H54 (cell line): ENCODE data around the gene APLF.
A peak's percentile ranks its signal among the peaks of the same experiment; 100 is the strongest.

Source experiments
- DNase-seq: peaks from one replicate; pipeline ENCODE4 v3.0.0; 2011; ENCODE audit warnings: low spot score, mixed read lengths; ENCODE audit not compliant: insufficient read length
- FAIRE-seq: peaks from 3 replicates; lab custom pipeline; 2011; peaks lifted over from hg19 to GRCh38; lab: Jason Lieb, UNC
- POLR2A ChIP-seq: IDR thresholded peaks from 2 replicates; pipeline ENCODE4 v1.6.1; 2011; ENCODE audit warnings: low read depth, mild to moderate bottlenecking, low read length

The APLF gene

DNA sequence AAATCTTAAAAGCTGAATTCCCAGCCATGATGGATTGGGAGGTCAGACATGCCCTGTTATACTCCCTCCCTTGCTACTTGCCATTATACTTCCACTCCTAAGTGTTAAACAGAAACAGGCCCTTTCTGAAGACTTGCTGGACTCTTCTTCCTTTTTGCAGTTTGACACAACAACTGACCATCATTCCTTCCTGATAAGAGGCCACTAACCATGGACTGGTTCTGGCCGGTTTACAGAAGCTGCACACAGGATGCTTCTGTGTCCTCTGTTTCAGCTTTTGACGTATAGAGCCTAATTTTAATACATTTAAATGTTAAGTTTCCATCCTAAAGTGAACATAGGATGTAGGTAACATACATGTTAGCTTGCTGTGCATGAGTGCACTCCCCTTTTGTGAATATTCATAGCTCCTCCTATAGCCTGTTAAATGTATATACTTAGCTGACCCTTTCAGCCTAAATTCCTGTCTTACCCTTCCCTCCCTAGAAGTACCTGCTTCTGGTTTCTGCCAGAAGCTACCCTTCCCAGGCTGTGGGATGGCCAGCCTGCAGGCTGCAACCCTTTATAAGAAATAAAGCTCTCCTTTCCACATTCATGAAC lies 13.5 kb upstream of the APLF start:
- DNase-seq (no peak), FAIRE-seq (no peak)
- no peak for TF ChIP-seq POLR2A

DNA sequence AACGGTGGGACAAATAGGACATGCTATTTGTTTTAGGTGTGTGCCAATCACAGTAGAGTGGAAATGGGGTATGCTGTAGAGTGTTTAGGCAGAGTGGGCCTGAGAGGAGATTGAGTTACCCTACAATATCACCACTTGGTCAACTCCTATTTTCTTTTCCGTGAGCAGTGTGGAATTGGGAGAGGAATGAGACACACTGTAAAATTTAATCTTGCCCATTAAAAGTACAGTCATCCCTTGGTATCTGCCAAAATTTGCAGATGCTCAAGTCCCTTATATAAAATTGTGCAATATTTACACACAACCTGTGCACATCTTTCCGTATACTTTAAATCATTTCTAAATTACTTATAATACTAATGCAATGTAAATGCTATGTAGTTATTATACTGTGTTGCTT lies 12.7 kb upstream of the APLF start:
- no peak for FAIRE-seq
- no peak for TF ChIP-seq POLR2A

DNA sequence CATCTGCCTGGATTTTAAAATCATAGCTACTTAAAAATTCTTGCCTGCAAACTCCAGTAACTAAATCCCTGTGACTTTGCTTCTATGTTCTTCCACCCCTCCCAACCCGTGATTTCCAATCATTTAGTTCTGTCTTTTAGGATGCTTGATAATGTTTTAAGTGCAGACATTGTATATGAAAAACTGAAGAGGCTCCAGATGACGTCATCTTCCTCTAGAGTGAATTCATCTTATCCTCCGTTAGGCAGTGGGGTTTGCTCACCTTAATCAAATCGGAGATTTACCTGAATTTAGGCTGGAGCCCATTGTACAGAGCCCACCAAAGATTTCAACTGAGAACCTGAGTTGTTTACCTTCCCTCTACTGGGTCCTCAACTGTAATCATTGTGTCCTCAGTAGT lies 11.2 kb upstream of the APLF start:
- DNase-seq (no peak), FAIRE-seq (no peak)
- TF ChIP-seq POLR2A = no peak

More for the DNA sequence above, 12.7 kb upstream of the APLF start:
- no peak for DNase-seq

DNA sequence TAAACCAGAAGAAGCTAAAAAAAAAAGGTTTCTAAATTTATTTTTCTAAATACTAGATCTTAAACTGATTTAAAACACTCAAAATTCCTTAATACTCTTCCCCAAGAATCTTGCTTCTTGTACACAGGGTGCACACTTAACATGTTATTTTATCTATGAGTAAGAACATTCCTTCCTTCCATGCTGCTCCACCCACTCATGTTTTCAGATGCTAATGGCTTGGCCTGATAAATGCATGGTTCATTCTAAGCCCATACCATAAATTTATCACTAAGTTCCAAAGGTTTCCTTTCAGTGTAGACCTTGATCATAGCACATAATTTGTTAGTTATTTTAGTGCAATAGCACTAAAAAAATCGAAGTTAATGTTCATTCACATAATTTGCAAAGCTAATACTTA lies 8.4 kb upstream of the APLF start:
- FAIRE-seq (peak; percentile 55), DNase-seq (no peak)
- no peak for TF ChIP-seq POLR2A

DNA sequence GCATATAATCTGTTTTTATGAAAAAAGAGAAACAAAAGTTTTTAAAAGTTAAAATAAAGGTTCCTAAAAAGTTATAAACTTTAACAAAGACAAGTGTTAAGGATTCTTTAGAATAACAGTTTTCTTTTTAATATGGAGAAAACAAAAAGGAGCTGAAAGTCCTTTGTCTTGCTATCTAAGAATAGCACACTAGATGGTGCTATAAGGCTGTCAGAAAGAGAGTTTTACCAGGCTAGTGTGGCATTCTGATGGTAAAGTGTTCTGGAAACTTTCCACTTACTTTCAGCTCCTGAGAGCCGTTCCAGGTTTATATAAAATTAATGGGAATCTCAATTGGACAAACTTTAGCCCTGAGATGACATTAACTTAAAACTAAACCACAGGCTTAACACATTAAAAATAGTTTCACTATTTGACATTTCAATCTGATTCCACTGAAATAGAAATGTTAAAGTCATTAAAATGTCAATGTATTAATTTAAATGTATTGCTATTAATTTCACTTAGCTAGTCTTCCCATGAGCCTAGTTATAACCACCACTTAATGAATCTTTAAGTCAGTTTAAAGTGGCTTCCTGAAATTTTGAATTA lies 4.0 kb upstream of the APLF start:
- FAIRE-seq (peak; percentile 92), DNase-seq (no peak)
- TF ChIP-seq POLR2A = no peak

DNA sequence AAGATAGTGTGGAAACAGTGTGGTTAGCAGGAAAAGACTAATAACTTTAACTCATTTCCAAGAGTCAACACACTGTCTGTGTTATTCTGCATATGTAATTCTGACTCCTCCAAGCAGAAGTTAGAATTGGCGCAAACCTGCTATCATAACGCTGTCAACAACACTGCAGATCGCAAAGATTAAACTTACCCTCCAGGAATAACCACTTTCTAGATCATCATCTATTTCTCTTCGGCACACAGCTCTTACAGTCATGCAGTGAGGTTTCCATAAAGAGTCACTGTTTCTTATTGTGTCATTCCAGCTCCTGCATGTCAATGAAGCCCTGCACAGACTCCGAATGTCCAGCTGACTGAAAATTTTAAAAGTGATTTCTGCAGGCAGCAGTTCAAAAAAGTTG lies 2.7 kb upstream of the APLF start:
- FAIRE-seq (no peak), DNase-seq (no peak)
- no peak for TF ChIP-seq POLR2A

DNA sequence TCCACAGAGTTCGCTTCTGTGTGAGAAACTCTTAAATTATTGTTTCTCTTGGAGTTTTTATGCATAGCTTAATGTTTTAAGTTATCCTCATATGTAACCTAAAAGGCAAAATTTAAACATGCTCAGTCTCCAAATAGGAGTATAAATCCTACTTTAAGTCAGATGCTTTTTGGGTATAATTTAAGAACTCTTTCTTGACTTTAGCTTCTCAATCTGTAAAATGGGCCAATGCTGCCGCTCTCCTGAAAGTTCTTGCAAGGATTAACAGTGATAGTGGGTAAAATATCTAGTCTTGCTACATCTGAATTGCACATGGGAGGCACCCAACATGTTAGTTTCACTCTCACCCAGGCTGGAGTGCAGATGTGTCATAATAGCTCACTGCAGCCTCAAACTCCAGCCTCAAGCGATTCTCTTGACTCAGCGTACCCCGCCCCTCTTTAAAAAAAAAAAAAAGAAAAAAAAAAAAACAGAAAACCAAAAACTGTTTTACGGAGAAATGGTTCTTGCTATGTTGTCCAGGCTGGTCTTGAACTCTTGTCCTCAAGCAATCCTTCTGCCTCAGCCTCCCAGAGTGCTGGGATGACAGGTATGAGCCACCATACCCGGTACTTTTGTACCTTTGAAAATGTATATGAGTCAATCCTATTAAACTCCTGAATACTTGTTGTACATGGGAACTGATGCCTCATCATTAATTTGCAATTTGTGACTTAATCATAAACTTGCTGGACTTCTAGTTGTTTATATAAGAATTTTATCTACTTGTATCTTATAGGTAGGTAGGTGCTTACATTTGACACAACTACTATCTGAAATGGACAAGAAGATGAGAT lies 2.1 kb upstream of the APLF start:
- DNase-seq (no peak), FAIRE-seq (no peak)
- TF ChIP-seq POLR2A = no peak

DNA sequence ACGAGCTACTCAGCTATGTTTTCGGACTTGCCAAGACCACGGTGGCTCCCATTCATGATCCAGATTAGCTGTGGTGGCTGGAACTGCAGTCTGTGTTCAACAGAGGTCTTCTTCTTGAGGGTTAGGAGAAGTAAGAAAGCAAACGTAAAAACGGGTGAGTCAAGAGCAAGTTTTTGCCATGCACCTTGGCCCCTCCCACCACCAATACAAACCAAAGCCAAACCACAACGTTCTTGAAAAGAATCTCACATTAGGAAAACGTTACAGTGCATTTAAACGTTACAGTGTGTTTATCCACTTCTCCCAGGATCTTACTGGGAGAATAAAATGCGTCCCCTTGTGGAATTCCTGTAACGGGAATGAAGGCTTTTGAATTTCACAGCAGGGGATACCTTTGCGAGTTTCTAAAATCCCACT lies 1.0 kb upstream of the APLF start:
- FAIRE-seq = peak; percentile 93

DNA sequence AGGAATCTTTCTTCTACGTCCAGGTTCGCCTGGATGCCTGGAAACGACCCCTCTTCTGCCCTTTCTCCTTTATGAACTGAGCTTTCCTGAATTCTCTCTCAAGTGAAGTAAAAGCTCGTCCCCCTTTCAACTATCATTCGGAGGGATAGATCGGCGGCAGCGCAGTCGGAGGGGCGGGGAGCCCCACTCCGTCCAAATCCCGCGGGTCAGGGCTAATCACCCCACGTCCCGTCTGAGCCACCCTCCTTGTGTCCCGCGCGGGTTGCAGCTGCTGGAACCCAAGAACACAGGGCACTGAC lies 658 bp upstream of the APLF start:
- FAIRE-seq (no peak), DNase-seq (no peak)
- no peak for TF ChIP-seq POLR2A

More for the DNA sequence above, 1.0 kb upstream of the APLF start:
- TF ChIP-seq POLR2A = no peak
- DNase-seq = no peak

DNA sequence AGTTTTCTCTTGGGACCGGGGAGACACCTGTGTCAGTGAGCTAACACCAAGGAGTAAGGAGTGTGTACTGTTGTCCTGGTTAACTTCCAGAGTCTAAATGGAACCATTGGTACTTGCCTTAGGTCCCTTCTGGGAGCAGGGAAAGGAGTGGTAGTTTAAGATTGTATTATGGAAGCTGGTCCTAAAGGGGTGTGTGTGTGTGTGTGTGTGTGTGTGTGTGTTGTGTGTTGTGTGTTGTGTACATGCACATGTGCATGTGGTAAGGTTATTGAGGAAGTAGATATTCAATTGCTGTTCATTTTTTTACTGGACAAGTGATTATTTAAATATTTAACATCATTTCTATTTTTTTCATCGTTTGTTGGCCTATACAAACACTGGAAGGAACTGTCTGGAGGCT lies 1.4 kb downstream of the APLF start:
- no peak for DNase-seq
- FAIRE-seq = no peak
- TF ChIP-seq POLR2A = no peak

DNA sequence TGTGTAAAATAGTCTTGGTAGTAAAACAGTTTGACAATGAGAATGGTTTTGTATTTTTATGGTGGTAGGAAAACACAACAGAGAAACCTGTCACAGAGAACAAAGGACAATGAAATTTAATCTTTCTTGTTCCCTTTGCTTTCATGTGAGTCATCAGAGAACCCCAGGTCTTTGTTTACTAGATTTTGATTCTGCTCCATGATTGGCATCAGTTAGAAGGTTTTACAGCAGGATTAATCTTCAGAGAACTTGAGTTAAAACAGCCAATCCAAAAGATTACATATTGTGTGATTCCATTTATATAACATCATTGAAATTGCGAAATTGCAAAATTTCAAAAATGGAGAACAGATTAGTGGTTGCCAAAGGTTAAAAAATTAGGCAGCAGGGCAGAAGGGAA lies 2.5 kb downstream of the APLF start:
- DNase-seq (no peak), FAIRE-seq (no peak)
- no peak for TF ChIP-seq POLR2A

DNA sequence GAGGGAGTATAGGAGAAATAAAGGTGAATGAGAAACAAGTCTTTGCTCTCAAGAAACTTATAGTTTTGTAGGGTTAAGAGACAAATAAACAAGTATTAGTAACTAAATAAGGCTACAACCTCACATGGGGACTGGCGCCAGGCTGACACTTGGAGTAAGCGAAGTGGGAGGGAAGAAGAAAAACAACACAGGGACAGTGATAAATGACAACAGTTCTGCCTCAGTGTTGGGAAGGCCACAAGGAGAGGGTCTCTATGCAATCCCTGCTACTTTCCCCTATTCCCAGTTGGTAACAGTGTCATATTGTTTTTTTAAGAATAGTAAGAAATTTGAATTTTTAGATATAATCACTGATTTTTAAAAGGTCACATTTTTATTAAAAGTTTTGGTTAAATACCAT lies 4.0 kb downstream of the APLF start:
- FAIRE-seq (no peak), DNase-seq (no peak)
- no peak for TF ChIP-seq POLR2A

DNA sequence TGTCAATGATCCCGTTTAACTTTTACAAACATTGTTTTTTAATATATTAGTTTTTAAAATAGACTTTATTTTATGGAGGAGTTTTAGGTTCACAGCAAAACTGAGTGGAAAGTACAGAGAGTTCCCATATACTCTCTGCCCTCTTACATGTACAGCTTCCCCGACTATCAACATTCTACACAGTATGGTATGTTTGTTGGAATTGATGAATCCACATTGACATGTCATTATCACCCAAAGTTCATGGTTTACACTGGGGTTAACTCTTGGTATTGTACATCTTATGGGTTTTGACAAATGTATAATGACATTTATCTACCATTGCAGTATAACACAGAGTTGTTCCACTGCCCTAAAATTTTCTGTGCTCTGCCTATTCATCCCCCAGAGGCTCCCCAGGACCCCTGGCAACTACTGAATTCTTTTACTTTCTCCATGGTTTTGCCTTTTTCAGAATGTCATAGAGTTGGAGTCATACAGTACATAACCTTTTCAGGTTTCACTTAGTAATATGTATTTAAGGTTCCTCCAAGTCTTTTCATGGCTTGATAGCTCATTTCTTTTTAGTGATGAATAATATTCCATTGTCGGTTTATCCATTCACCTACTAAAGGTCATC lies 5.5 kb downstream of the APLF start:
- DNase-seq (no peak), FAIRE-seq (no peak)
- TF ChIP-seq POLR2A = no peak

DNA sequence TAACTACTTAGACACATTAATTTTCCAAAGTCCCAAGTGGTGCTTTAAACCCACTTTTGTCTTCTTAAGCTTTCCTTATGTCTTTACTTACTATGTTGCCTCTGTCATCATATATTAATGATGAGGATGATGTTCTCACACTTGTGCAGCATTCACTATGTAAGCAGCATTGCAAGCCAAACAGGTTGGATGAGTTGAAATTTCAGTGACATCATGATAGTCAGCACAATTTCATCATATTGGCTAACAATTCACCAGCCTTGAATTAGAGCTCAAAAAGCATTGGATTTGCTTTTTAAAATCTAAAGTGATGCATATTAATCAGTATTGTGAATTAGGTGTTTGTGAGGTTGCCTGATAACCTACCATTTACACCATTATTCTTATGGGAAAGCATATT lies 7.7 kb downstream of the APLF start:
- no peak for DNase-seq
- TF ChIP-seq POLR2A = no peak
- no peak for FAIRE-seq
